ENCODE data around the gene CA10.

- TF ChIP-seq CTCF (IDR thresholded peaks at IDR 0.05) (no peak), POLR2A (IDR thresholded peaks at IDR 0.05) (no peak)
Measured at GRCh38 chr17:51912939-51913338, 245.6 kb downstream of the CA10 start.

Data from right lobe of liver (tissue), 4 donors.